ENCODE results near the gene ARAF.

DNA sequence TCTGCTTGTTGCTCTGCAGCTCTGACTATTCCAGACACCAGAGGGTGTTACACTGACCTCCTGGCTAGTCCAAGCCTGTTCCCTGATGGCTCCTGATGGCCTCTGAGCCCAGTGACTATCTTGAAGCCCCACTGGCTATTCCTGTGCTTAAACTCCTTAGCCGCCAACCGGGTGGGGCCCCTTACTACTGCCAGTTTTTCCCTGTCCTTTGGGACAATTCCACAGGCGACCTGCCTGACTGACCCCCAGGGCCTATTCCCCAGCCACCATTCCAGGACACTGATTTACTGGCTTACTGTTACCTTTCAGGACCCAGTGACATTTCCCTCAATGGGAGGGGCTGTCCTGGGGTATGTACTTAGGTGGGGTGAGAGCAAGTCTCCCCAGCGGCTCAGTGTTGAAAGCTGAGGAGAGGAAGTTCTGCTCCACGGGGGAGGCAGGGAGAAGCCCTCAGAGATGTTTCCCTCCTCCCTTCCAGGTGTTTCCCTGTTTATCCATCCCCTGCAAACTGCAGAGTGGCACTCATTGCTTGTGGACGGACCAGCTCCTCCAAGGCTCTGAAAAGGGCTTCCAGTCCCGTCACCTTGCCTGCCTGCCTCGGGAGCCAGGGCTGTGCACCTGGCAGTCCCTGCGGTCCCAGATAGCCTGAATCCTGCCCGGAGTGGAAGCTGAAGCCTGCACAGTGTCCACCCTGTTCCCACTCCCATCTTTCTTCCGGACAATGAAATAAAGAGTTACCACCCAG lies 25.2 kb downstream of the ARAF start:
- TF ChIP-seq, protein P1, sequence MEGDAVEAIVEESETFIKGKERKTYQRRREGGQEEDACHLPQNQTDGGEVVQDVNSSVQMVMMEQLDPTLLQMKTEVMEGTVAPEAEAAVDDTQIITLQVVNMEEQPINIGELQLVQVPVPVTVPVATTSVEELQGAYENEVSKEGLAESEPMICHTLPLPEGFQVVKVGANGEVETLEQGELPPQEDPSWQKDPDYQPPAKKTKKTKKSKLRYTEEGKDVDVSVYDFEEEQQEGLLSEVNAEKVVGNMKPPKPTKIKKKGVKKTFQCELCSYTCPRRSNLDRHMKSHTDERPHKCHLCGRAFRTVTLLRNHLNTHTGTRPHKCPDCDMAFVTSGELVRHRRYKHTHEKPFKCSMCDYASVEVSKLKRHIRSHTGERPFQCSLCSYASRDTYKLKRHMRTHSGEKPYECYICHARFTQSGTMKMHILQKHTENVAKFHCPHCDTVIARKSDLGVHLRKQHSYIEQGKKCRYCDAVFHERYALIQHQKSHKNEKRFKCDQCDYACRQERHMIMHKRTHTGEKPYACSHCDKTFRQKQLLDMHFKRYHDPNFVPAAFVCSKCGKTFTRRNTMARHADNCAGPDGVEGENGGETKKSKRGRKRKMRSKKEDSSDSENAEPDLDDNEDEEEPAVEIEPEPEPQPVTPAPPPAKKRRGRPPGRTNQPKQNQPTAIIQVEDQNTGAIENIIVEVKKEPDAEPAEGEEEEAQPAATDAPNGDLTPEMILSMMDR (IDR thresholded peaks at IDR 0.05; ENCODE audit: poor library complexity, severe bottlenecking) = no peak
- TF ChIP-seq SMC3 (conservative IDR thresholded peaks at IDR 0.05; ENCODE audit: poor library complexity) (no peak), RAD21 (conservative IDR thresholded peaks at IDR 0.05) (no peak), POLR2AphosphoS5 (IDR thresholded peaks at IDR 0.05) (no peak), EZH2 (IDR thresholded peaks at IDR 0.05; ENCODE audit: borderline replicate concordance, insufficient read depth, low read length, poor library complexity, severe bottlenecking) (no peak), EP300 (conservative IDR thresholded peaks at IDR 0.05; ENCODE audit: poor library complexity, severe bottlenecking) (no peak), TAF1 (IDR thresholded peaks at IDR 0.05; ENCODE audit: low read depth) (no peak), MXI1 (conservative IDR thresholded peaks at IDR 0.05; ENCODE audit: poor library complexity, severe bottlenecking) (no peak)
- TF ChIP-seq, protein P2, sequence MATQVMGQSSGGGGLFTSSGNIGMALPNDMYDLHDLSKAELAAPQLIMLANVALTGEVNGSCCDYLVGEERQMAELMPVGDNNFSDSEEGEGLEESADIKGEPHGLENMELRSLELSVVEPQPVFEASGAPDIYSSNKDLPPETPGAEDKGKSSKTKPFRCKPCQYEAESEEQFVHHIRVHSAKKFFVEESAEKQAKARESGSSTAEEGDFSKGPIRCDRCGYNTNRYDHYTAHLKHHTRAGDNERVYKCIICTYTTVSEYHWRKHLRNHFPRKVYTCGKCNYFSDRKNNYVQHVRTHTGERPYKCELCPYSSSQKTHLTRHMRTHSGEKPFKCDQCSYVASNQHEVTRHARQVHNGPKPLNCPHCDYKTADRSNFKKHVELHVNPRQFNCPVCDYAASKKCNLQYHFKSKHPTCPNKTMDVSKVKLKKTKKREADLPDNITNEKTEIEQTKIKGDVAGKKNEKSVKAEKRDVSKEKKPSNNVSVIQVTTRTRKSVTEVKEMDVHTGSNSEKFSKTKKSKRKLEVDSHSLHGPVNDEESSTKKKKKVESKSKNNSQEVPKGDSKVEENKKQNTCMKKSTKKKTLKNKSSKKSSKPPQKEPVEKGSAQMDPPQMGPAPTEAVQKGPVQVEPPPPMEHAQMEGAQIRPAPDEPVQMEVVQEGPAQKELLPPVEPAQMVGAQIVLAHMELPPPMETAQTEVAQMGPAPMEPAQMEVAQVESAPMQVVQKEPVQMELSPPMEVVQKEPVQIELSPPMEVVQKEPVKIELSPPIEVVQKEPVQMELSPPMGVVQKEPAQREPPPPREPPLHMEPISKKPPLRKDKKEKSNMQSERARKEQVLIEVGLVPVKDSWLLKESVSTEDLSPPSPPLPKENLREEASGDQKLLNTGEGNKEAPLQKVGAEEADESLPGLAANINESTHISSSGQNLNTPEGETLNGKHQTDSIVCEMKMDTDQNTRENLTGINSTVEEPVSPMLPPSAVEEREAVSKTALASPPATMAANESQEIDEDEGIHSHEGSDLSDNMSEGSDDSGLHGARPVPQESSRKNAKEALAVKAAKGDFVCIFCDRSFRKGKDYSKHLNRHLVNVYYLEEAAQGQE (IDR thresholded peaks at IDR 0.05; ENCODE audit: borderline replicate concordance) = no peak

Measured in neural cell (in vitro differentiated cells).